Measurements from ENCODE around the gene INTS11.

DNA sequence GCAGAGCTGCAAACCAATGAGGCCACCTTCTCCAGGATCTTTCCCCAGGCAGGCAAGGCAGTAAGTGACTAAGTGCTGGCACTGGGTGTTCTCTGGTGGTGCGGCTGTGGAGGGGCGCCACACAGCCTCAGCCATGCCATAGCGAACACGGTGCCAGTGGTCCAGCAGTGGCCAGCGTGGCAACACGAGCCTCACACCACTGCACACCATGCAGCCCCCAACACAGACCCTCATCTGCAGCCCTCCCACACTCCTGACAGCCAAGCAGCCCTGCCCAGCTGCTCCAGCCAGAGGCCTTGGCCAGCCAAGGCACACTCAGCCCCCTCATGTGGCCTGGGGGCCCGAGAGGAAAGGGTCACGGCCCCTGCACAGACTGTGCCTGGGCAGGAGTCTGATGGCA, 3.0 kb downstream of the INTS11 start:
- TF ChIP-seq POLR2AphosphoS5 (IDR thresholded peaks at IDR 0.05), result no peak
- TF ChIP-seq, protein P1, sequence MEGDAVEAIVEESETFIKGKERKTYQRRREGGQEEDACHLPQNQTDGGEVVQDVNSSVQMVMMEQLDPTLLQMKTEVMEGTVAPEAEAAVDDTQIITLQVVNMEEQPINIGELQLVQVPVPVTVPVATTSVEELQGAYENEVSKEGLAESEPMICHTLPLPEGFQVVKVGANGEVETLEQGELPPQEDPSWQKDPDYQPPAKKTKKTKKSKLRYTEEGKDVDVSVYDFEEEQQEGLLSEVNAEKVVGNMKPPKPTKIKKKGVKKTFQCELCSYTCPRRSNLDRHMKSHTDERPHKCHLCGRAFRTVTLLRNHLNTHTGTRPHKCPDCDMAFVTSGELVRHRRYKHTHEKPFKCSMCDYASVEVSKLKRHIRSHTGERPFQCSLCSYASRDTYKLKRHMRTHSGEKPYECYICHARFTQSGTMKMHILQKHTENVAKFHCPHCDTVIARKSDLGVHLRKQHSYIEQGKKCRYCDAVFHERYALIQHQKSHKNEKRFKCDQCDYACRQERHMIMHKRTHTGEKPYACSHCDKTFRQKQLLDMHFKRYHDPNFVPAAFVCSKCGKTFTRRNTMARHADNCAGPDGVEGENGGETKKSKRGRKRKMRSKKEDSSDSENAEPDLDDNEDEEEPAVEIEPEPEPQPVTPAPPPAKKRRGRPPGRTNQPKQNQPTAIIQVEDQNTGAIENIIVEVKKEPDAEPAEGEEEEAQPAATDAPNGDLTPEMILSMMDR (IDR thresholded peaks at IDR 0.05), result no peak

Measured in breast epithelium (tissue), 3 donors.